IMR-90 (cell line): ENCODE data around the gene ELL2. TPM values are rescaled to one million over a fixed set of nuclear protein-coding genes. Genes with fewer than 3 reads are reported as not detected.

Experiments used
- ATAC-seq: fragments of 200-7000 bp; cut with Tn5 transposase; 2 replicates; pipeline ENCODE4 v1.9.1; 2020; ENCODE audit warnings: low read depth, mild to moderate bottlenecking, moderate library complexity
- BruUV-seq: library from RNA; stranded (reverse); fragments of 400-500 nt; replicated peaks from 2 replicates; lab custom pipeline; 2021; lab: Mats Ljungman, UMichigan
- CTCF ChIA-PET: fragments of 300-600 bp; formaldehyde crosslinking; extraction: SDS; loops from one replicate; lab custom pipeline; 2021; ENCODE audit warnings: antibody characterized with exemption; lab: Yijun Ruan, JAX
- POLR2A ChIA-PET: fragments of 300-600 bp; sonication (Branson Sonifier 250); formaldehyde crosslinking; loops from one replicate; lab custom pipeline; 2022; ENCODE audit warnings: antibody characterized with exemption; ENCODE audit not compliant: unreplicated experiment; lab: Charles Lee
- DNase-seq: peaks from one replicate; pipeline ENCODE4 v3.0.0; 2013
- H2AFZ ChIP-seq: replicated peaks from 2 replicates; pipeline ENCODE3; 2013; ENCODE audit warnings: low read length, mild to moderate bottlenecking; ENCODE audit not compliant: poor library complexity
- H2AK5ac ChIP-seq: 2 replicates; pipeline ENCODE4 v1.6.1; 2013; ENCODE audit warnings: low read depth, low read length, inconsistent platforms
- H2AK9ac ChIP-seq: replicated peaks from 2 replicates; pipeline ENCODE3; 2013; ENCODE audit warnings: mild to moderate bottlenecking, low read depth, low read length, moderate library complexity; ENCODE audit not compliant: poor library complexity
- H2BK120ac ChIP-seq: 2 replicates; pipeline ENCODE4 v1.6.1; 2013; ENCODE audit warnings: low read depth, low read length, inconsistent platforms
- H2BK15ac ChIP-seq: 3 replicates; pipeline ENCODE4 v1.6.1; 2013; ENCODE audit warnings: low read depth, low read length, inconsistent platforms
- H2BK20ac ChIP-seq: 2 replicates; pipeline ENCODE4 v1.6.1; 2013; ENCODE audit warnings: low read depth, mild to moderate bottlenecking, inconsistent platforms, low read length, moderate library complexity
- H2BK5ac ChIP-seq: 2 replicates; pipeline ENCODE4 v1.6.1; 2013; ENCODE audit warnings: mild to moderate bottlenecking, low read depth, low read length, inconsistent platforms; ENCODE audit not compliant: poor library complexity, severe bottlenecking
- H3K14ac ChIP-seq: replicated peaks from 2 replicates; pipeline ENCODE4 v1.6.1; 2013; ENCODE audit warnings: low read depth, low read length, inconsistent platforms
- H3K18ac ChIP-seq: 2 replicates; pipeline ENCODE4 v1.6.1; 2013; ENCODE audit warnings: low read depth, low read length, control low read depth
- H3K23ac ChIP-seq: 2 replicates; pipeline ENCODE4 v1.6.1; 2013; ENCODE audit warnings: low read depth, low read length, inconsistent platforms
- H3K27ac ChIP-seq: 2 replicates; pipeline ENCODE4 v1.5.1; 2013; ENCODE audit warnings: mild to moderate bottlenecking, control low read depth, low read length; ENCODE audit not compliant: insufficient read depth
- H3K27me3 ChIP-seq: 2 replicates; pipeline ENCODE4 v1.6.1; 2013; ENCODE audit warnings: low read length; ENCODE audit not compliant: control insufficient read depth, insufficient read depth
- H3K36me3 ChIP-seq: 2 replicates; pipeline ENCODE4 v1.6.1; 2013; ENCODE audit warnings: low read length, mixed read lengths; ENCODE audit not compliant: control insufficient read depth, insufficient read depth
- H3K4ac ChIP-seq: 2 replicates; pipeline ENCODE4 v1.6.1; 2013; ENCODE audit warnings: low read depth, low read length, inconsistent platforms
- H3K4me1 ChIP-seq: 2 replicates; pipeline ENCODE4 v1.6.1; 2013; ENCODE audit warnings: low read length, mixed read lengths; ENCODE audit not compliant: control insufficient read depth, insufficient read depth
- H3K4me2 ChIP-seq: 2 replicates; pipeline ENCODE4 v1.6.1; 2013; ENCODE audit warnings: low read depth, mild to moderate bottlenecking, control low read depth, low read length, moderate library complexity
- H3K4me3 ChIP-seq: 2 replicates; pipeline ENCODE4 v1.5.1; 2013; ENCODE audit warnings: low read depth, mild to moderate bottlenecking, control low read depth, low read length, moderate library complexity; ENCODE audit not compliant: insufficient read depth
- H3K56ac ChIP-seq: 2 replicates; pipeline ENCODE4 v1.6.1; 2013; ENCODE audit warnings: low read length, inconsistent platforms; ENCODE audit not compliant: insufficient read depth; ENCODE audit errors: extremely low read depth
- H3K79me1 ChIP-seq, 2 experiments: 2 replicates each; pipeline ENCODE4 v1.6.1; 2013; ENCODE audit warnings: low read length in 2 of 2, inconsistent platforms in 1 of 2, low read depth in 1 of 2
- H3K9ac ChIP-seq: 2 replicates; pipeline ENCODE4 v1.6.1; 2013; ENCODE audit warnings: low read depth, low read length, control low read depth
- H3K9me1 ChIP-seq: 2 replicates; pipeline ENCODE4 v1.6.1; 2013; ENCODE audit warnings: low read length, inconsistent platforms; ENCODE audit not compliant: insufficient read depth
- H3K9me3 ChIP-seq: 2 replicates; pipeline ENCODE4 v1.6.1; 2013; ENCODE audit warnings: low read length; ENCODE audit not compliant: control insufficient read depth, insufficient read depth
- H4K20me1 ChIP-seq: 2 replicates; pipeline ENCODE4 v1.6.1; 2013; ENCODE audit warnings: low read length, inconsistent platforms; ENCODE audit not compliant: insufficient read depth
- H4K5ac ChIP-seq: 2 replicates; pipeline ENCODE4 v1.6.1; 2013; ENCODE audit warnings: mild to moderate bottlenecking, low read depth, low read length, control low read depth
- H4K8ac ChIP-seq, 2 experiments: 2 replicates each; pipeline ENCODE4 v1.6.1; 2013; ENCODE audit warnings: low read depth in 2 of 2, low read length in 2 of 2, control low read depth in 1 of 2, inconsistent platforms in 1 of 2
- H4K91ac ChIP-seq: 2 replicates; pipeline ENCODE4 v1.6.1; 2013; ENCODE audit warnings: low read depth, low read length, inconsistent platforms; ENCODE audit not compliant: insufficient read depth
- BHLHE40 ChIP-seq: fragments of 150-350 bp; IDR thresholded peaks from 2 replicates; pipeline ENCODE4 v1.6.1; 2016; ENCODE audit warnings: mild to moderate bottlenecking, low read depth, low read length
- CEBPB ChIP-seq: IDR thresholded peaks from 2 replicates; pipeline ENCODE4 v1.6.1; 2012; ENCODE audit warnings: low read depth, low read length, improper control_type of control experiment
- CHD1 ChIP-seq: IDR thresholded peaks from 2 replicates; pipeline ENCODE4 v1.6.1; 2012; ENCODE audit warnings: low read depth, low read length, improper control_type of control experiment
- CTCF ChIP-seq: conservative IDR thresholded peaks from 2 replicates; pipeline ENCODE4 v1.5.1; 2012; ENCODE audit warnings: mild to moderate bottlenecking, low read depth, low read length, improper control_type of control experiment
- ELK1 ChIP-seq: fragments of 150-350 bp; IDR thresholded peaks from 2 replicates; pipeline ENCODE4 v1.6.1; 2016; ENCODE audit warnings: low read depth, mild to moderate bottlenecking, low read length, moderate library complexity, borderline replicate concordance
- FOS ChIP-seq: fragments of 150-350 bp; IDR thresholded peaks from 2 replicates; pipeline ENCODE4 v1.6.1; 2016; ENCODE audit warnings: low read depth, low read length
- MAFK ChIP-seq: IDR thresholded peaks from 2 replicates; pipeline ENCODE4 v1.6.1; 2012; ENCODE audit warnings: low read depth, low read length, improper control_type of control experiment
- MAZ ChIP-seq: IDR thresholded peaks from 2 replicates; pipeline ENCODE4 v1.6.1; 2012; ENCODE audit warnings: low read depth, mild to moderate bottlenecking, low read length, improper control_type of control experiment, moderate library complexity, borderline replicate concordance
- MXI1 ChIP-seq: IDR thresholded peaks from 2 replicates; pipeline ENCODE4 v1.6.1; 2012; ENCODE audit warnings: low read depth, mild to moderate bottlenecking, low read length, moderate library complexity, borderline replicate concordance
- NFE2L2 ChIP-seq: fragments of 150-350 bp; IDR thresholded peaks from 2 replicates; pipeline ENCODE4 v1.6.1; 2016; ENCODE audit warnings: low read depth, mild to moderate bottlenecking, low read length
- POLR2A ChIP-seq: IDR thresholded peaks from 2 replicates; pipeline ENCODE4 v1.6.1; 2012; ENCODE audit warnings: mild to moderate bottlenecking, low read depth, low read length
- RAD21 ChIP-seq: IDR thresholded peaks from 2 replicates; pipeline ENCODE4 v1.6.1; 2012; ENCODE audit warnings: low read length, improper control_type of control experiment
- RCOR1 ChIP-seq: IDR thresholded peaks from 2 replicates; pipeline ENCODE4 v1.6.1; 2012; ENCODE audit warnings: mild to moderate bottlenecking, low read length, improper control_type of control experiment; ENCODE audit not compliant: insufficient replicate concordance
- RFX5 ChIP-seq: IDR thresholded peaks from 2 replicates; pipeline ENCODE4 v1.8.0; 2012; ENCODE audit warnings: low read depth, mild to moderate bottlenecking, low read length, moderate library complexity
- SMC3 ChIP-seq: fragments of 150-350 bp; IDR thresholded peaks from 2 replicates; pipeline ENCODE4 v1.6.1; 2016; ENCODE audit warnings: low read depth, mild to moderate bottlenecking, antibody characterized with exemption, low read length, moderate library complexity
- USF2 ChIP-seq: fragments of 150-350 bp; IDR thresholded peaks from 2 replicates; pipeline ENCODE4 v1.6.1; 2017; ENCODE audit warnings: mild to moderate bottlenecking, antibody characterized with exemption, low read length, low read depth
- WGBS, 2 experiments: methylation state at CpG; one replicate each; pipeline versions ENCODE4 v1.1.5 to v1.1.7; 2013; ENCODE audit warnings: missing lambda C conversion rate in 2 of 2; ENCODE audit not compliant: insufficient read length in 1 of 2; ENCODE audit errors: extremely low coverage in 2 of 2; 5-methylcytosine and 5-hydroxymethylcytosine counted together
- dilution Hi-C: fragments of 300-500 bp; cut with HindIII; formaldehyde crosslinking; loops from one replicate; pipeline ENCODE4 v1.14.3; 2018; ENCODE audit warnings: low sequenced_read_pairs; ENCODE audit not compliant: unreplicated experiment
- in situ Hi-C: fragments of 300-500 bp; cut with MboI; formaldehyde crosslinking; loops from 3 replicates; pipeline ENCODE4 v1.14.3; 2019; ENCODE audit warnings: low sequenced_read_pairs, inconsistent platforms, mixed read lengths
- intact Hi-C: fragments of 100-400 bp; cut with micrococcal nuclease; formaldehyde crosslinking; loops from 2 replicates; pipeline ENCODE4 v1.10.0; 2022
- polyA plus RNA-seq, 3 experiments: library from polyadenylated mRNA; depleted of rRNA; stranded (reverse); fragments of >200 nt; gene quantifications; 2 replicates each; pipeline ENCODE4 v1.2.3, GENCODE V29; 2012; ENCODE audit warnings: low replicate concordance in 1 of 3
- total RNA-seq: library from RNA; depleted of rRNA; stranded (reverse); fragments of >200 nt; gene quantifications from 2 replicates; pipeline ENCODE4 v1.2.3, GENCODE V29; 2012

Gene ELL2
- total and polyA plus RNA-seq, 2 of the 4 experiments (the other 2 are of a cell fraction), result 61.4 to 92.5 TPM

GRCh38 chr5:95871146-95871806 lies 90.4 kb downstream of the ELL2 start:
- intact Hi-C loops (no loop called here), in situ Hi-C loops (no loop called here), dilution Hi-C loops (no loop called here)
- CTCF ChIA-PET, result no interaction called here
- Histone ChIP-seq H2AFZ (no peak overlapping the region), H3K36me3 (no peaks in the 10 kb centered on the region), H3K23ac (peak overlapping the region; percentile 7; the same call in 1 of the 2 replicates), H4K8ac (peak overlapping the region in 1 of 2 experiments; percentile 89; a peak in 2 of 4 replicates), H2BK5ac (peak overlapping the region; percentile 78), H3K27me3 (no peaks in the 10 kb centered on the region), H3K9me1 (peaks cover 10% of the 10 kb centered on the region), H2AK5ac (peak overlapping the region; percentile 45), H3K79me1 (peaks cover 4 to 7% of the 10 kb centered on the region in 2 experiments; a peak in 3 of 4 replicates), H2BK15ac (0 out of 3 replicates have a peak overlapping the region, but pooled peaks have one; percentile 98), H3K4me2 (no peak overlapping the region), H3K9me3 (no peaks in the 10 kb centered on the region), H4K91ac (no peak overlapping the region), H3K9ac (no peak overlapping the region), H3K18ac (no peak overlapping the region), H3K4ac (no peak overlapping the region), H3K27ac (no peak overlapping the region), H3K4me1 (peaks cover 9% of the 10 kb centered on the region), H3K56ac (no peak overlapping the region), H4K20me1 (no peaks in the 10 kb centered on the region), H2BK20ac (peak overlapping the region; percentile 65; the same call in 1 of the 2 replicates), H3K4me3 (no peak overlapping the region), H3K14ac (no peak overlapping the region), H2BK120ac (peak overlapping the region; percentile 84; the same call in 1 of the 2 replicates), H2AK9ac (no peak overlapping the region), H4K5ac (no peak overlapping the region)
- no CpG with 5 or more reads among the region's 9 CpGs for WGBS, 2 experiments
- TF ChIP-seq USF2 (no peak), CHD1 (no peak), MAFK (no peak), SMC3 (no peak), RAD21 (no peak), POLR2A (no peak), CTCF (no peak), RFX5 (no peak), BHLHE40 (no peak), CEBPB (no peak), MAZ (no peak), RCOR1 (no peak), NFE2L2 (no peak), ELK1 (no peak), MXI1 (no peak), FOS (no peak)
- DNase-seq (no peak), ATAC-seq (no peak)
- POLR2A ChIA-PET, result no interaction called here
- BruUV-seq, result no TSS peak
